ENCODE measurements around the gene PATE4. TPM values are rescaled to one million over a fixed set of nuclear protein-coding genes. Genes with fewer than 3 reads are reported as not detected.

The PATE4 gene
- polyA plus RNA-seq, 3 donors = not detected

DNA sequence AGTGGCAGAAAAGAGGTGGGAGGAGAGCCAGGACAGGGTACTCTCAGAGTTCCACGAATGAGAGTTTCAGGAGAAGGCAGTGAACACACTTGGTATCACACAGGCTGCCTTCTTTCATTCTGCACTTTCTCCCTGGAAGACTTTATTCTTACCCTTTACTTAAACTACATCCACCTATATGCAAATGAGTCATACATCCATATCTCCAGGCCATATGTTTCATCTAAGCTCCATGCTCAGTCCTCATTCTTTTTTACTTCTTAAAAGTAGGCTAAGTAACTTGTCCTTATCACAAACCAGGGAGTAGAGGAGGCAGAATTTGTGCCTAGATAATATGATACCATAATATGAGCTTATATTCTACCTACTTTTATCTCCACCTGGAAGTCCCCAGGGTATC, 48.2 kb downstream of the PATE4 start:
- WGBS, 3 donors = 59 to 94% (median 89%) methylated on average over 1 of the region's 1 CpG
- no peak overlapping the region for H3K27ac ChIP-seq (ENCODE audit: low read depth, low read length)

DNA sequence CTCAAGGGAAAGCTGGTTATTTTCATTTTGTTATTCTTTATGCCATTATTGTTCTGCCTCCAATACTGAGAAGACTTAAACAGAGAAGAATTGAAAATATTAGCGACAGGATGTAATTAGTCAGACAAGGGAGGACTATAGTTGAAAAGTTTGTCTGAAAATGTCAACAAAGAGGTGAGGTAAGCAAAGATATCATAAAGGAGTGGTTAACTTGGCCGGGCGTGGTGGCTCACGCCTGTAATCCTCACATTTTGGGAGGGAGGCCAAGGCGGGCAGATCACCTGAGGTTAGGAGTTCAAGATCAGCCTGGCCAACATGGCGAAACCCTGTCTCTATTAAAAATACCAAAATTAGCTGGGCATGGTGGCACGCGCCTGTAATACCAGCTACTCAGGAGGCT, 50.3 kb downstream of the PATE4 start:
- no peak overlapping the region for H3K27ac ChIP-seq (ENCODE audit: low read depth, low read length)
- WGBS, 3 donors = 75 to 90% (median 88%) methylated on average over 8 of the region's 8 CpGs

DNA sequence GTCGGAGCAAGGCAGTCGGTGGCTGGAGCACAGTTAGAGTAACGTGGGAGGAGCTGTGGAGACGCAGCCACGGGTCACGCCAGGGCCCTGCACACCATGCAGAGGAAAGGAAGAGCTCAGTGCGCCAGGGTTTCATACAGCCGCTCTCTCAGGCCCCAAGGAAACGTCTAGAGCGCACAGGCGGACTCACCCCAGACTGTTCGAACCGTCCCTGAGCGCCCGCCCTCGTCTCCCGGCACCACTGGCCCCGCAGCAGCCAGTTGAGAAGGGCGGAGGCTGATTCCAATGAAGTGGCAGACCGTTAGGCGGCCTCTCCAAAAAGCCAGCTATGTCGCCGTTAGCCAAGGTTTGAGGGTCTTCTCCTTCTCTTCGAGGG, 53.9 kb downstream of the PATE4 start:
- H3K27ac ChIP-seq (ENCODE audit: low read depth, low read length) = no peak overlapping the region
- 3 to 21% (median 11%) methylated on average over 23 to 24 of the region's 24 CpGs for WGBS, 3 donors

DNA sequence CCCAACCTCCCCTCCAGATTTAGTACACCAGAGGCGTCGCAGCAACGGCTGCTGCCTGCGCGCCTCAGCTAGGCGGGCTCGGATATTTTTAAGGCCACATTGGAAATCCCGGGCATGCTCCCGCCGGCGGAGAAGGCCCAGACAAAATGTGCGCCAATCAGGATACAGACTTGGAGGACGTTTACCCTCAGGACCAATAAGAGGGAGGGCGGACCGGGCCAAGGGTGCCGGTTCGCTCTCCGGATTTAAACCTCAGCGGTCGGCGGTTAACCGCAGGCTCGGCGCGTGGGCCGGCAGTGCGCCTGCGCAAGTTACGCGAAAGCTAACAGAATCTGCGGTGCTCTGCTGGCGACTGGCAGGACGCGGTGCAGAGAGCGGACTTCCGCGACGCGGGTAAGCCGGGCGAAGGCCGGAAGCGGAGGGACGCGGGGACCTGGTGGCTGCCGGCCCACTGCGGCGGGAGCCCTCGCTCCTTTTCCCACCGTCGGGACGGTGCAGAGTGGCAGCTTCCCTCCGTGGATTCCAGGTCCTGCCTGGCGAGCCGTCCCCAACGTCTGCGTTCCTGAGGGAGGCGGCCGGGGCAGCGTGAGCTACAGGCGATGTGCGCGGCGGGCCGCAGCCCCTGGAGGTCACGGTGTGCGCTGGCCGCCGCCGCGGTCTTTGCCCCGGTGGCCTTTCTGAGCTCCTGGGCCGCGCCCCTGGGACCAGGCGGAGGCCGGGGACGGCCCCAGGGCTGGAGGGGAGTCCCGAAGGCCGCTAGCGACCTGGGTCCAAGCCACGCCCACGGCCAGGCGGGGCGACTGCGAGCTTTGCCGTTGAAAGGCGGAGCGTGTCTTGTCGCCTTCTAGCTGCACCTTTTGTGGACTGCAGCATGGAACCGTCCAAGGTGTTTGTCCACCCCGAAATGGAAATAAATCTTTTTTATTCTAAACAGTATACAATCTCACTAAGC, 54.5 kb downstream of the PATE4 start, which contains the start of gene HYLS1:
Gene HYLS1 (plus strand): TSS at position 296 of the 952 bp plus-strand sequence. CDS start 11,701 bp downstream, outside the sequence.
- no peak within 1 kb of the TSS for H3K27ac ChIP-seq (ENCODE audit: low read depth, low read length)
- 0 to 1% (median 0%) methylated on average over 90 to 91 of the region's 91 CpGs for WGBS, 3 donors

Other genes with a start within 250 kb of the PATE4 start
- 10 to 100 TPM; 27.4 to 78.2 (median 53.0) TPM for gene STT3A, start 240.5 kb upstream of the PATE4 start, polyA plus RNA-seq
- 1 to 10 TPM in 2 of 3 donors, under 1 TPM in 1; 0.91 to 2.5 (median 1.1) TPM for gene CHEK1, start 208.2 kb upstream of the PATE4 start, polyA plus RNA-seq
- gene ACRV1, start 152.5 kb upstream of the PATE4 start, polyA plus RNA-seq = not detected
- not detected for gene PATE1, start 87.0 kb upstream of the PATE4 start, polyA plus RNA-seq
- gene PATE2, start 54.5 kb upstream of the PATE4 start, polyA plus RNA-seq = not detected
- not detected for gene PATE3, start 45.2 kb upstream of the PATE4 start, polyA plus RNA-seq
- gene HYLS1, start 54.4 kb downstream of the PATE4 start, polyA plus RNA-seq = 1 to 10 TPM; 1.1 to 2.6 (median 2.0) TPM
- gene PUS3, start 69.9 kb downstream of the PATE4 start, polyA plus RNA-seq = 10 to 100 TPM in 1 of 3 donors, 1 to 10 TPM in 2; 8.6 to 12.2 (median 8.9) TPM
- gene DDX25, start 71.2 kb downstream of the PATE4 start, polyA plus RNA-seq = under 1 TPM; 0.06 to 0.34 (median 0.26) TPM
- gene VSIG10L2, start 112.7 kb downstream of the PATE4 start, polyA plus RNA-seq = under 1 TPM; 0.02 to 0.45 (median 0.13) TPM
- gene CDON, start 229.6 kb downstream of the PATE4 start, polyA plus RNA-seq = 1 to 10 TPM; 1.3 to 7.3 (median 4.2) TPM